ENCODE measurements around the gene SOX8. TPM values are rescaled to one million over a fixed set of nuclear protein-coding genes. Genes with fewer than 3 reads are reported as not detected.

SOX8 gene
- total RNA-seq (2013) = 0.02 TPM
- polyA plus RNA-seq = not detected
- polyA minus RNA-seq = under 0.01 TPM in 1 of 2 replicates, not detected in the other
- total RNA-seq = 0.06 to 0.46 (median 0.25) reads per million in 11 experiments

- no peak for DNase-seq
- Histone ChIP-seq H3K79me2 (ENCODE audit: insufficient read depth, low read length) (no peaks in the 10 kb centered on the region), H3K4me1 (ENCODE audit: control insufficient read depth in 1 of 2, insufficient read depth in 2 of 2, low read length in 2 of 2) (no peaks in the 10 kb centered on the region), H3K9me3 (replicated peaks in 1 of 2; ENCODE audit: control insufficient read depth in 1 of 2, insufficient read depth in 1 of 2, low read length in 2 of 2) (no peaks in the 10 kb centered on the region), H4K20me1 (ENCODE audit: insufficient read depth, low read length) (no peaks in the 10 kb centered on the region), H3K27ac (ENCODE audit: low read depth in 1 of 2, low read length in 2 of 2) (no peak within 1 kb of the TSS), H3K9ac (ENCODE audit: insufficient read depth, low read length, poor library complexity, severe bottlenecking) (no peak within 1 kb of the TSS), H3K4me2 (replicated peaks; ENCODE audit: extremely low read depth, low read length, poor library complexity, severe bottlenecking) (peak within 1 kb of the TSS; percentile 50), H3K27me3 (ENCODE audit: control insufficient read depth in 2 of 2, insufficient read depth in 2 of 2, low read length in 2 of 2) (peaks cover 17 to 49% of the 10 kb centered on the region in 2 donors), H3K36me3 (replicated peaks in 1 of 2; ENCODE audit: control insufficient read depth in 1 of 2, insufficient read depth in 2 of 2, low read length in 2 of 2) (no peaks in the 10 kb centered on the region), H2AFZ (ENCODE audit: insufficient read depth, low read depth, low read length, poor library complexity, severe bottlenecking) (no peak within 1 kb of the TSS), H3K4me3 (replicated peaks in 1 of 3; ENCODE audit: low read depth in 2 of 3, low read length in 3 of 3) (peak within 1 kb of the TSS in 1 of 3 experiments; percentile 52)
- peaks cover 2% of the 10 kb centered on the region for H3K4me1 Mint-ChIP-seq
- intact Hi-C loops (cut with micrococcal nuclease) = no loop called here
- H3K27ac Mint-ChIP-seq = no peak within 1 kb of the TSS
- H3K4me3 Mint-ChIP-seq = peak within 1 kb of the TSS; percentile 63 to 90
- H3K9me3 Mint-ChIP-seq = peaks cover 0 to 9% (median 0%) of the 10 kb centered on the region in 7 donors
- H3K27me3 Mint-ChIP-seq (ENCODE audit: low read depth in 3 of 3) = peaks cover 40 to 61% (median 53%) of the 10 kb centered on the region in 3 donors
- no peak for TF ChIP-seq CTCF (IDR thresholded peaks at IDR 0.05)
- H3K36me3 Mint-ChIP-seq = no peaks in the 10 kb centered on the region
- WGBS (ENCODE audit: insufficient coverage) = under 1% methylated on average over 80 of the region's 80 CpGs
Measured at GRCh38 chr16:981695-982144, at the start of gene SOX8. TSS of gene SOX8 (plus strand) at chr16:981770. CDS start at chr16:981923, 153 bp downstream.

DNA sequence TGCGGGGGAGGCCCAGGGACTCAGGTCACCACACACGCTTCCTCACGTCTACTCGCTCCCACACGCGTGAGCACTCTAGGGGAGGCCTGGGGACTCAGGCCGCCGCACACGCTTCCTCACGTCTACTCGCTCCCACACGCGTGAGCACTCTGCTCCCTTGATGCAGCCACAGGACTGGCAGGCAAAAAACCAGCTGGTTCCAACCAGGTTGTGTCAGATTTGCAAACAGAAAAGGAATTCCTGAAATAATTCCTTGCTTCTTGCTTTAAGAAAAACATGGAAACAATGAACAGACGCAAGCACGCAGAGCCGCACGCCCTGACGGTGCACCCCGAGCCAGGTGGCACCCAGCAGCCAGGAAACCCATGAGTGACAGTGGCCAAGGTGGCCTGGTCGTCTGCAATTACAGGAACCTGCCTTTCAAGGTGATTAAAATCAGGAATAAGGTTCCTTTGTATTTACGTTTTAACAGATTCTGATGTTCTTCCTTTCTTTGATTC lies 48.7 kb upstream of the SOX8 start:
- H3K4me2 ChIP-seq (replicated peaks; ENCODE audit: extremely low read depth, low read length, poor library complexity, severe bottlenecking) = no peak overlapping the region
- 96% methylated on average over 19 of the region's 21 CpGs for WGBS (ENCODE audit: insufficient coverage)
- Mint-ChIP-seq H3K4me1 (no peaks in the 10 kb centered on the region), H3K36me3 (peaks cover 30 to 36% of the 10 kb centered on the region in 2 donors), H3K27me3 (ENCODE audit: low read depth in 3 of 3) (peaks cover 0 to 2% (median 0%) of the 10 kb centered on the region in 3 donors), H3K4me3 (no peak overlapping the region), H3K27ac (peak overlapping the region in 1 of 7 donors; percentile 37), H3K9me3 (peaks cover 2 to 20% (median 6%) of the 10 kb centered on the region in 7 donors)
- H2AFZ ChIP-seq (ENCODE audit: insufficient read depth, low read depth, low read length, poor library complexity, severe bottlenecking) = no peak overlapping the region
- no peak for TF ChIP-seq CTCF (IDR thresholded peaks at IDR 0.05)
- no peaks in the 10 kb centered on the region for H3K27me3 ChIP-seq (ENCODE audit: control insufficient read depth in 2 of 2, insufficient read depth in 2 of 2, low read length in 2 of 2)
- H3K79me2 ChIP-seq (ENCODE audit: insufficient read depth, low read length) = no peaks in the 10 kb centered on the region
- H3K36me3 ChIP-seq (replicated peaks in 1 of 2; ENCODE audit: control insufficient read depth in 1 of 2, insufficient read depth in 2 of 2, low read length in 2 of 2) = peaks cover 0 to 9% of the 10 kb centered on the region in 2 donors
- H3K4me1 ChIP-seq (ENCODE audit: control insufficient read depth in 1 of 2, insufficient read depth in 2 of 2, low read length in 2 of 2) = no peaks in the 10 kb centered on the region
- intact Hi-C loops (cut with micrococcal nuclease) = no loop called here
- no peak overlapping the region for H3K9ac ChIP-seq (ENCODE audit: insufficient read depth, low read length, poor library complexity, severe bottlenecking)
- H3K4me3 ChIP-seq (replicated peaks in 1 of 3; ENCODE audit: low read depth in 2 of 3, low read length in 3 of 3) = no peak overlapping the region
- peaks cover 3 to 16% of the 10 kb centered on the region in 2 donors for H3K9me3 ChIP-seq (replicated peaks in 1 of 2; ENCODE audit: control insufficient read depth in 1 of 2, insufficient read depth in 1 of 2, low read length in 2 of 2)
- H4K20me1 ChIP-seq (ENCODE audit: insufficient read depth, low read length) = no peaks in the 10 kb centered on the region
- no peak overlapping the region for H3K27ac ChIP-seq (ENCODE audit: low read depth in 1 of 2, low read length in 2 of 2)
- DNase-seq = no peak
